GM18517 (cell line): ENCODE results near the gene ISG20.

Experiments used
- ATAC-seq: cut with Tn5 transposase; IDR thresholded peaks from one replicate; pipeline ENCODE4 v1.9.1; 2021; ENCODE audit warnings: mild to moderate bottlenecking, moderate library complexity; ENCODE audit not compliant: unreplicated experiment

Gene ISG20

DNA sequence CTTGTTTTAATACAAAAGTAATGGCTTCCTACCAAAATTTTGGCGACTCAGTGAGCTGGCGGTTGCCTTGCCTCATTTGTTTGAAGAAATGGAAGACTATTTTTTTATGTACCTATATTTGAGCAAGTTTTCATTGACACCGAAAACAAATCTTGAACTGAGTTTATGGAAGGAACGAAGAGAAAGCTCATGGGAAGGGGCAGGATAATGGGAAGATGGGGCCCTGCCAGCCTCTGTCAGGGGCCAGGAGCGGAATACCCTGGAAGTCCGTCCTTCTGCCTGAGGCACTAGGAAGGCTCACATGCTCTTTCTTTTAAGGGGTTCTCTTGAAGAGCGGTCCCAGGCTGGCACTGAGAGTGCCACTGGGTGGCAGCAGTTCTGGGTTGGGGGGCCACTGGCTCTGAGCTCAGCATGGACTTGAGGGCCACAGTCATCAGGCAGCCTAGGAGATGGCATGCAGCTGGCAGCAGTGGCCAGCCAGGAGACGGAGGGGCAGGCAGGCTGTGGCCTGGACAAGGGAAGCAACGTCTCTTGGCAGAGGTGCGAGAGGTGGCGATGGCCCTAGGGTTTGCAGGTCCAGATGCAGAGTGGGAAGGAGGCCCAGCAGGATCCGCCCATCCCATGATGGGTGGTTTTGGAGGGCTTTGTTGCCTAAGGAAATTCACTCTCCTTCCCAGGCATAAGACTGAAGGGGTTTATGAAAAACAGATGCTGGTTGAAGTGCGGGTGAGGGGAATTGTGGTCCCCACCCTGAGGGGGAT lies 41.6 kb downstream of the ISG20 start:
- ATAC-seq: no peak

DNA sequence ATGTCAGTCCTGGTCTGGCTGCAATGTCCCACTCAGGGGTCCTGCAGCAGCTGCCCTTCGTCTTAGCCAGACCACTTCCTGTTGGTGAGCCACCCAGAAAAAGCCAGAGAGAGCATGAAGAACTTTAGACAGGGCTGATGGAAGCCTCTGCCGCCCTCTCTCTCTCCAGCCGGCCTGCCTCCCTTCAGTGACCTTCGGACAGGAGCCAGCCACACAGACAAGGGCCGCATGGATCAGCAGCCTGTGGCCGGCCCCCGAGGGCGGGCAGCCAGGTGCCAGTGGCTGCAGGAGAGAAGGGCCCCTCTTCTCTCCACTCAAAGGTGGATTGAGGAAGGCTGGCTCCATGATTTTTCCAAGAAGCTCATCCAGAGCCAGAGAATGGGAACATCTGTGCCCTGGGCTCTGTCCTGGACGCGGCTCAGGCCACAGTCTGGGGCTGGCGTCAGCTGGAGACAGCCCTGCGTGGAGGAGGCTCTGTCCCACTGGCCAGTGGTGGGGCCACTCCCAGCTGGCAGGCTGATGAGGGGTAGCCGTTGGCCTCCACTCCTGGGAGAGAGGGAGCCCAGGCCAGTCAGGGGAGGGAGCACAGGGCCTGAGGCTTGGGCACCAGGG lies 42.9 kb downstream of the ISG20 start:
- no peak for ATAC-seq

DNA sequence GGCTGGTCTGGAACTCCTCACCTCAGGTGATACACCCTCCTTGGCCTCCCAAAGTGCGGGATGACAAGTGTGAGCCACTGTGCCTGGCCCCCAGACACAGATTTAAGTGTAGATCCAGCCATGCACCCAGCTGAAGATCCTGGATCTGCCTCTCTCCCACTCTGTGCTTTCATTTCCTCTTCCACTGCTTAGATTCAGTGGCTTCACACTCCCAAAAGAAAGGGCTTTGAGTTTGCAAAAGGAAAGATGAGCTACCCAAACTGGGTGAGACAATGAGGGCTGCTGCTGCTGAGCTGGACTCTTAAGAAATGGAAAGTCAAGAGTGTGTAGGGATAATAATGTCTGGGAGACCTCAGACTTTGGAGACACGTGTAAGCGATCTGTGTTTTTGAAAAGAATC lies 45.5 kb downstream of the ISG20 start:
- no peak for ATAC-seq

DNA sequence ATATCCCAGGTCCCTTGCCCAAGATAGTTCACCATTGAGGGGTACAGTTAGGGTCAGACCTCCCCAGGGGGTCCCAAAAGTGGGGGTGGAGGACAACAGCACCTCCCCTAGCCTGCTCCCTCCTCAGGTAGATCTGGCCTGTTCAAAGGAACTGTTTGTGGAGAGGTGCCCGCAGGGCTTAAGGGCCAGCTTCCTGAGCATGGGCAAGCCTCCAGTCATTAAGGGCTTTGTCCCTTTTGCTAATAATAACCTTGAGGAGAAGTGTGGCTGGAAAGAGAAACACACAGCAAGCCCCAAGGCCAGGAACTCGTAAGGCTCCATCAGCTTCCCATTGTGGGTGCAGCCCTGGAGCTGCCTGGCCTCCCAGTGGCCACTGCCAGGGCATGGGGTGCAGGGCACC lies 47.4 kb downstream of the ISG20 start:
- no peak for ATAC-seq

DNA sequence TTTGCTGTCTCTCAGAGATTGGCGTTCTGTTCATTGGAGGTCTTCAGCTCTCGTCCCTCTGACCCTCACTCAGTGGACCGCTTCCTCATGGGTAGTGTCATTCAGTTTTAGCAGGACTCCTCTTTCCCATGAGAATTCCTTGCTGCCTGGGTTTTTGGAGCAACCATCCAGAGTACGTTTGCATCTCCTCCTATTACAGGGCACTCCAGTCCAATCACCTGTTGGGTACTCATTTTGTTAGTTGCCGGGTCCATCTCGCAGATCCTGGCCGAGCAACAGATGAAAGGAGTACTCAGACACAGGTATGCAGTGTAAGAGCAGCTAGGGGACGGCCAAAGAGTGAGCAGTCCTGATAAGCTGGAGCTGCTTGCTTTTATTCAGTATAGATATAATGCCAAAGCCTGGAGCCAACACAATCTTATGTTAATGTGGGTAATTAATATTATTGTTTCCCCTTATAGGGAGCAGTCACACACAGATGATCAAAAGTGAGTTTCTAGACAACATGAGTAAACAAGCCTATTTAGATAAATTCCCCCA lies 49.6 kb downstream of the ISG20 start:
- no peak for ATAC-seq

DNA sequence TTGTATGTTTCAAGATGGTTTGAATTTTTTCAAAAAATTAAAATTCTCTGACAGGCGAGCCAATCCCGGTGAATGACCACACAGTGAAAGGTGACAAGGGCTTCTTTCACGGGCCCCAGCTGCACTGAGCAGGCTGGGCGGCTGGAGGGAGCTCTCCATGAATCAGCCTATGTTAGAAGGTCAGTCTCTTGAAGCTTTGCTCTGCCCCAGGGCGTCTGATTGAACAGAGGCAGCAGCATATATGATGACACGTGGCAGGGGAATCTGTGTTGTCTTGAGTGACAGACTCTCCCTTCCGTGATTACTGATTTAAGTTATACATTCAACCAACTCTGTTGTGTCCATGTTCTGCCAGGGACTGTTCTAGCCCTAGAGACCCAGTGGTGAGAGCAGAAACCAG lies 51.5 kb downstream of the ISG20 start:
- no peak for ATAC-seq

DNA sequence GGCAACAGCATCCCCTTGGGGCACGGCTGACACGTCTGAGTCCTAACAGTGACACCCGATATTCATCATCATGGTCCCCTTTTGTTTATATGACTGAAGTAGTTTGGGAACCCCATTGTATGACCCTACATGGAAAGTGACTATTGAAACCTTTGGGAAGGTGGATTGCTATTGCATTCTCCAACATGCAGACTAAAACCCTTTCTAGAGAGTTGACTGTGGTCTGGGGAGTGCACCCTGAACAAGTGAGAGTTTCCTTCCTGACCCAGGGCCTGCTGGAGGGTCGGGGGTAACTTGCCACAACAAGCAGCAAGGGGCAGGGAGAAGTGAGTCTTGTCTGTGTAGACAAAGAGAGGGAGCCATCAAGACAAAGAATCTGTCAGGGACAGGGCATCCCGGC lies 54.4 kb downstream of the ISG20 start:
- no peak for ATAC-seq

DNA sequence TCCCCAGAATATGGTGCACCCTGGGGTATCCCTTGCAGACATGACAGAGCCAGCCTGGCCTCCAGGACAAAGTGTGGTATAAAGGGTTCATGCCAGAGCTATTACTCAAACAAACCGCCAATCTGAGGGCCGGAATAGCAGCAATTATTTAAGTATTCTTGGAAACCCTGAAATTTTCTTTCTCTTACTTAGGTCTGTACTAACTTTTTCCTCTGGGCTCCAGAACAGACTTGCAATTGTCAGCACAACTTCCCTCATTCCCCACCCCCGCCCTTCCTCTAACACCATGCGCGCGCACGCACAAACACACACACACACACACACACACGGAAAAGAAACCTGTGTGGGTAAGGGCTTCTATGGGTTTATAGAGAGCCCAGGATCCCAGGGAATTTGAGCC lies 56.3 kb downstream of the ISG20 start:
- ATAC-seq: no peak

DNA sequence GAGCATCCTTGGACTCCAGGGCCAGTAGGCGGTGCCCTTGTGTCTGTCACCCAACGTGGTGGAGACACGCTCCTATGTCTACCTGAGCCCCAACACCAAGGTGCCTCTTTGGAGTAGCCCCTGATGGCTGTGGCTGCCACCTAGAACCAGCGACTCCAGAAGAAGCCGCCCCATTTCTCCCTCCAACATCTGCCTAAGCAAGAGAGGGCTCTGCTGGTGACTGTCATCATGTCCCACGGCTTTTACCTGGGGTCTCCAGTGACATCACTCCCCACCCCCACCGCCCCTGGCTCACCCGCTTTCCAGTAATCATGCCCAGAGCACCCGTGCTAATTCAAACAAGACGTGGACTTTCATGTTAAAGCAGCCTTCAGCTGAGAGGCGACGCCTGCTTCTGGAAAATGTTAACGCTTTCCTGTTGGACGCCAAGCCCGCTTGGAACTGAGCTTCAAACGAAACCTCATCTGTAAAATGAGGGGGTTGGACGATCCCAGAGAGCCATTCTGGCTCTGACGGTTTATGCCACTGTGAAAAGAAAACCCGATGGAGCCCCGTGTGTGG lies 57.0 kb downstream of the ISG20 start:
- ATAC-seq: no peak

DNA sequence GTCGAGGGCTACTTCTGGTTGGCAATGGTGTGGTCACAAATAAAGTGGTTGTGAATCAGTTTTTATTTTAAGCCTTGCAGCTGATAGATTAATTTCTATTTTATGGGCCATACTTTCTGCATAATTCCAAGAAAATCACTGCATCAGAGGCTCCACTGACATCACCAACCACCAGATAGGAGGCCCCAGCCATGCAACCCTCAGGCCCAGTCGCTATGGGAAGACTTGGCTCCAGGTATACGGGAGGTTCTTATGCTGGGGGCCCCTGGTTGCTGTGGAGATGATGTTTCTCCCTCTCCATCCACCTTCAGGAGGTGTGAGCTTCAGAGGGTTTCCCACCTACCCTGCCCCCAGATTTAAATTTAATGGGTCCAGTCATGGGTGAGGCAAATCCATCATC lies 57.4 kb downstream of the ISG20 start:
- no peak for ATAC-seq

DNA sequence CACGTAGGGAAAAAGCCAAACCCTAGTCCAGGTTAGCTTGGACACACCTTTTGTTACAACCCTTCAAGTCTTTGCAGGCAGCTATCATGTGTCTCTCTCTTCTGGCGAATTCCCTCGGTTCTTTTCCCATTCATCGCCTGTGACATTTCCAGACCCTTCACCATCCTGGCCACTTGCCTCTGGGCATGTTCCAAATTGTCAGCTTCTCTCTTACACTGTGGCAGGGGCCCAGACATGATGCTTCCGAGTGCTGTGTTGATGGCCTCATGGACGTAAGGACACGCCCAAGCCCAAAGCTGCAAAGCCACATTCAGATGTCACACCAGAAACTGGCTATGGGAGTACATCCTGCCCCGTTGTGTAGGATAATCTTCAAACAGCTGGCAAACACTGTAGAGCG lies 58.5 kb downstream of the ISG20 start:
- ATAC-seq: no peak

DNA sequence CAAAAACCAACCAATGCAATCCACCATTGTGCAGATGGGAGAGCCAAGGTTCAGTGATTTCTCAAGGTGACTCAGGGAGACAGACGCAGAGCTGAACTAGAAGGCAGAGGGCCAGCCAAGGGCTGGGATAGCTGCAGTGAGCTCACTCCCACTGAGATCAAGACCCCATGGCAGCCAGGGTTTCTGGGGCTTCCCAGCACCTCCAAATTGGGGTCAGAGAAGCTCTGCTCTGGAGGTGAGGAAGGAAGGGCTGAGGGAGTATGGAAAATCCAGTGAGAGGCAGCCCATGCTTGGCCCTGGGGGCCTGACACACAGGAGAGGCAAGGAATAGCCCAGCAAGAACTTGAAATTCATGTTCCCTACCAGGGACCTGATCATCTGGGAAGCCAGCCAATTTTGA lies 61.0 kb downstream of the ISG20 start:
- no peak for ATAC-seq

DNA sequence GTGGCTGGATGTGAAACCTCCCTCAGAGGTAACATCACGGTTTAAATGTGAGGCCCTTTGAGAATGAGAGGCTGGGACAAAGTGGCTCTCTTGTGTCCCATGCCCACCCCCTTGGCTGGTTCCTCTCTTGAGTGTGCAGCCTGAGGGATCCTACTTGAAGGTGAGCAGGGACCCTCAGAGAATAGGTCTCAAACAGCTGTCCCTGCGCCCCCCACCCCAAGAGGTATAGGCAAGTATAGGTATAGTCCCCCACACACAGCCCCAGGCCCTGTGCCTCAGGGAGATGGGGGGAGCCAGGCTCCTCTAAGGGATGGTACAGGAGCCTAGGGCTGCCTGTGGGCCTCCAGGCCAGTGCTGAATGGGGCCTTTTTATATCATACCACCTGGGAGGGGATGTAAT lies 61.9 kb downstream of the ISG20 start:
- ATAC-seq: no peak

DNA sequence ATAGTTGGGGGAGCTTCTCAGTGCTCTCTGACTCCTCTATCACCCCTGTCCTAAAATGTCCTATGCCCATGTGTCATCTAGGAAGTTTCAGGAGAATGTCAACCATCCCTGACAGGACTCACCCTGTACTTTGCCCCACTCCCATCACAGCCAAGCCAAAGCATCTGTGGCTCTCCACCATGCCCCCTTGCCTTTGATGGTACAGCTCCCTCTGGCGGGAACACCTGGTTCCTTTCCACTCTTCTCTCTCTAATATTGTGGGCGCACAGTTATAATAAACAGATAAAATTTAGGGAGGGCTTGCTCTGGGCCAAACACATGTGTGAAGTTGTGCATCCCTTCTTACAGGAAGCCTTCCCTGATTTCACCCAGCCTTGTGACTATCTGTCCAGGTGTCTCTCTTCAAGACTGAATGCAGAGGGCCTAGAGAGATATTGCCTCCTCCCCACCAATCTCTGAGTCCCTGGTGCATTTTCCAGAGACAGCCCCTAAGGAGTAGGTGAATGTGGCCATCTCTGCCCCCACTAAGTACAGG lies 62.8 kb downstream of the ISG20 start:
- ATAC-seq: no peak

DNA sequence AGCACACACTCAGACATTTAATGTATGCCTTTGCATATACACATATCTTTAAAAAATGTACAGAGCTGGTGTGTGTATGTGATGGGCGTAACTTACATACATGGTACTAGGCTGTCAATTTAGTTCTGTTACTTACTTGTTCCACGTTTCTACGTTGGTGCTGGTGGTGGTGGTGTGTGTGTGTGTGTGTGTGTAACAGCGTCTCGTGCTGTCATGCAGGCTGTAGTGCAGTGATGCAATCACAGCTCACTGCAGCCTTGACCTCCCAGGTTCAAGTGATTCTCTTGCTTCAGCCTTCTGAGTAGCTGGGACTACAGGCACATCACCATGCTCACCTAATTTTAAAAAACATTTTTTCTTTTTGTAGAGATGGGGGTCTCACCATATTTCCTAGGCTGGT lies 64.2 kb downstream of the ISG20 start:
- ATAC-seq: no peak

DNA sequence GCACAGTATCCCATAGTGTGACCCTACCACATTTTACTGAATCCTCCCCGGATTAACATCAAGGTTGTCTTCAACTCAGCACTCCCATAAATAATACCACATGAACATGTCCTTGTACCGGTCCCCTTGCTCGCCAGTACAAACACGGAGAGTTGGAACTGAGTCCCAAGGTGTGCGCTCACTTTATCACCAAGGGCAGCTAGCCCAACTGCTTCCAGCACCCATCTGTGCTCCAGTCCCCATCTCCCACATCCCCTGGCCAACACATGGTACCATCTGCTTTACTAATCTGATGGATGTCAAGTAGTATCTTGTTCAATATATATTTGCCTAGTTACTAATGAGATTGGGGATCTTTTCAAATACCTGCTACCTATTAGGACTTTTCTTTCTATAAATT lies 64.7 kb downstream of the ISG20 start:
- no peak for ATAC-seq

DNA sequence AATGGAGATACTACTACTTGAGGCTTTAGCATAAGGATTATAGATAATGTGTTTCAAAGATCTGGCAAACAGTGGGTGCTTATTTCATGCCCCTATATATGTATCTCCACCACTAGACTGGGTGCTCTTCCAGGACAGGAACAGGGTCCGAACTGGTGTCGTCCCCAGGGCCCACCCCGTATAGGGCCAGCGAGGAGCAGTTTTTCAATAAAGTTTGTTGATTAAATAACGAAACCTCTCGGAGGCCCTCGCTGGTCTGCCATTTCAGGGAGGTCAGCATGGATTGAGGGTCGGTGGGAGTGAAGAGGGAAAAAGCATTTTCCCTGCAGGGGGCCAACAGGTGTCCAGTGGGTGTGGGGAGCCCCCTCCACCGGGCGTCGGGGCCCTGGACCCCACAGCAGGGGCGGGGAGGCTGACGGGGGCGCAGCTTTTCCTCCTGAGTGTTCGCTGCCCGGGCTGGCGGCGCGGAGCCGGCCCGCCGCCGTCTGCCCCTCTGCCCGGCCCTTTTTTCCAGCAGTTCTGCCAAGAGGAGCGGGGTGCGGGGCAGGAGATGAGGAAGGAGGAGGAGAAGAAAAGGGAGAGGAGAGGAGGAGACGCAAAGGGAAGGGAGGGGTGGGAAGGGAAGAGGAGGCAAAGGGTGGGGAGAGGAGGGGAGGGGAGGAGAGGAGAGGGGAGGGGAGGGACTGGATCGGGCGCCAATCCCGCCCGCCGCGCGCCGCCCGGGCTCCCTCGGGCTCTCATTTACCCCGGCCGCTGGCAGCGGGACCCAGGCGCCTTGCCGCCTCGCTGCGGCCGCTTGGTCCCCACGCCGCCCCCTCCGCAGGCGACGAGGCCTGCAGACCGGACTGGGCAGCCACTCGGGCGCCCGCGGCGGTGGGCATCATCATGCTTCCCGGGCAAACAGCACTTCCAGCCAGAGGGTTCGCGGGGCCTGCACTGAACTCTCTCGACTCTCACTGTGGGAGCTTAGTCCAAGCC lies 66.3 kb downstream of the ISG20 start:
- no peak for ATAC-seq

DNA sequence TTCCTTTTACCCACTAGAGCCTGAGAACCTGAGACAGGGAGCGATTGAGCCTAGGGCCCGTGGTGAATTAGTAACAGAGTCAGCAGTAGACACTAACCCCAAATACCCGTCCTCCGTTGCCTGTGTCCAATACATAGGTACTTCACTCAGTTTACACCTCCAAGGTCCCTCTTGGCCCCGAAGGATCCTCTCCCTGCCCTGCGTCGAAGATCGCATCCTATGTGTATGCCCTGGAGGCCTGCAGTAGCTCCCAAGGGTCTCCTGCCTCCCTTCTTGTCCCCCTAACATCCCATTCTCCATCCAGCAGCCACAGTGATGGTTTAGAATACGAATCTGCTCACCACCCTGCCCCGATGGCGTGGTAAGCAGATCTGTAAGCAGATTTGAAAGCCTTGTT lies 67.0 kb downstream of the ISG20 start:
- ATAC-seq: no peak
